Stimulated activated CD8-positive, alpha-beta memory T cell treated with anti-CD3 and anti-CD28 coated beads, Interleukin-4, amount 100 ng/mL, for 1 hour (primary cell): ENCODE measurements around the gene TM9SF4.

Experiments used
- DNase-seq, 2 donors: peaks; one replicate each; pipeline ENCODE4 v3.0.0-alpha.2; 2020; ENCODE audit warnings: low read depth in 2 of 2, low spot score in 1 of 2

Gene TM9SF4, protein sequence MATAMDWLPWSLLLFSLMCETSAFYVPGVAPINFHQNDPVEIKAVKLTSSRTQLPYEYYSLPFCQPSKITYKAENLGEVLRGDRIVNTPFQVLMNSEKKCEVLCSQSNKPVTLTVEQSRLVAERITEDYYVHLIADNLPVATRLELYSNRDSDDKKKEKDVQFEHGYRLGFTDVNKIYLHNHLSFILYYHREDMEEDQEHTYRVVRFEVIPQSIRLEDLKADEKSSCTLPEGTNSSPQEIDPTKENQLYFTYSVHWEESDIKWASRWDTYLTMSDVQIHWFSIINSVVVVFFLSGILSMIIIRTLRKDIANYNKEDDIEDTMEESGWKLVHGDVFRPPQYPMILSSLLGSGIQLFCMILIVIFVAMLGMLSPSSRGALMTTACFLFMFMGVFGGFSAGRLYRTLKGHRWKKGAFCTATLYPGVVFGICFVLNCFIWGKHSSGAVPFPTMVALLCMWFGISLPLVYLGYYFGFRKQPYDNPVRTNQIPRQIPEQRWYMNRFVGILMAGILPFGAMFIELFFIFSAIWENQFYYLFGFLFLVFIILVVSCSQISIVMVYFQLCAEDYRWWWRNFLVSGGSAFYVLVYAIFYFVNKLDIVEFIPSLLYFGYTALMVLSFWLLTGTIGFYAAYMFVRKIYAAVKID

GRCh38 chr20:32109392-32110172 is at the start of gene TM9SF4:
TM9SF4 (plus strand) TSS chr20:32109714; CDS start chr20:32109741, 27 bp downstream.
- DNase-seq: peak; percentile 75 to 79

GRCh38 chr20:32062776-32063170 is 46.7 kb upstream of the TM9SF4 start:
- DNase-seq: no peak

DNA sequence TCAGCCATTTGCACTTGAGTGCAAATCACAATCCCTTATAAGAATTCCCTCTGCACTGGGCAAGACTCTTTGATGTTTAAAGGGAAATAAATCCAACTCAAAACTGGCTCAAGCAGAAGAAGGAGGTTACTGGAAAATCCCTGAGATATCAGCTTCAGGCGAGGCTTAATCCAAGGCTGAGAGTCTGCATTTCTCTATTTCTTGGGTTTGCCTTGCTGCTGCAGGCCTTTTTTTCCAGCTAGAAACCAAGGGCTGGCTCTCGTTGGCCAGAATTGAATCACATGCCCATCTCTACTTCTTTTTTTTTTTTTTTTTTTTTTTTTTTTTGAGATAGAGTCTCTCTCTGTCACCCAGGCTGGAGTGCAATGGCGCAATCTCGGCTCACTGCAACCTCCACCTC is 45.8 kb upstream of the TM9SF4 start:
- DNase-seq: no peak

- no peak for DNase-seq
Observed at GRCh38 chr20:32064667-32065066, 44.8 kb upstream of the TM9SF4 start.

DNA sequence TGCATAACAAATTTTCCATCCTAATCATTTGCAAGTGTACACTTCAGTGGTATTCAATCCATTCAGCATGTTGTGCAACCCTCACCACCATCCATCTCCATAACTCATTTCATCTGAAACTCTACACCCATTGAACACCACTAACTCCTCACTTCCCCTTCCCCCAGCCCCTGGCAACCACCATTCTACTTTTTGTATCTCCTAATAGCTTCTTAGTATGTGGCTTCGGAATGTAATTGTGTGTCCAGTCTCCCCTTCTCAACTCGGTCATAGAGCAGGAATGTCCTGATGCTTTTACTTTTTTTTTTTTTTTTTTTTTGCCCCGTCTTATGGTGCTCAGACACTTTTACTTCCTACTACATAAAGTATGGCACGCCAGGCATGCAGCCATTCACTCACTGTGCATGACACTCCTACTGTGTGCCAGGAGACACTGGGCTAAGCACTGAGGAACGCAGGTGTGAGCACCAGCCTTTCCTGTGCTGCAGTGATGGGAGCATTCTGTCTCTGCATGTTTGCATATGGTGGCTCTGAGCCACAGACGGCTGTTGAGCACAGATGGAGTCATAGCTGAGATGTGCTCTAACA is 42.2 kb upstream of the TM9SF4 start:
- no peak for DNase-seq

GRCh38 chr20:32068174-32068573 is 41.3 kb upstream of the TM9SF4 start:
- no peak for DNase-seq

DNA sequence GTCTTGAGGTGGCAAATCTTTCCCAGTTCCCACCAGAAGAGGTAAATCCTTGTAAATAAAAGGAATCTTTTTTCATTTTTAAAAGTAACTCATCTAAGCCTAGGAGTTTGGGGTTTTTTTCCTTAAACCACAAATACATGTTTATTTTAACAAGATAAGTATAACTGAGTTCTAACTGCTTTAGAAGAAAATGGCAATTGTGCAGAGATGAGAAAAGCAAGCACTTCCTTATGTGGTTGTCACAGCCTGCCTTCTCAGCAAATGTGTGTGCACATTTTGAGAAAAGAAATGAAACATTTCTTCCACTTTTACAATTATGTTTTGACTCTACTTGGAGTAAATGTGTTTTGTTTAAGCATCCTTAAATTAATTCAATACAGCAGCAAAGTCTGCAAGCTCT is 39.8 kb upstream of the TM9SF4 start:
- no peak for DNase-seq

- no peak for DNase-seq
Observed at GRCh38 chr20:32070282-32070681, 39.2 kb upstream of the TM9SF4 start.

- DNase-seq: no peak
Observed at GRCh38 chr20:32070690-32071213, 38.8 kb upstream of the TM9SF4 start.

DNA sequence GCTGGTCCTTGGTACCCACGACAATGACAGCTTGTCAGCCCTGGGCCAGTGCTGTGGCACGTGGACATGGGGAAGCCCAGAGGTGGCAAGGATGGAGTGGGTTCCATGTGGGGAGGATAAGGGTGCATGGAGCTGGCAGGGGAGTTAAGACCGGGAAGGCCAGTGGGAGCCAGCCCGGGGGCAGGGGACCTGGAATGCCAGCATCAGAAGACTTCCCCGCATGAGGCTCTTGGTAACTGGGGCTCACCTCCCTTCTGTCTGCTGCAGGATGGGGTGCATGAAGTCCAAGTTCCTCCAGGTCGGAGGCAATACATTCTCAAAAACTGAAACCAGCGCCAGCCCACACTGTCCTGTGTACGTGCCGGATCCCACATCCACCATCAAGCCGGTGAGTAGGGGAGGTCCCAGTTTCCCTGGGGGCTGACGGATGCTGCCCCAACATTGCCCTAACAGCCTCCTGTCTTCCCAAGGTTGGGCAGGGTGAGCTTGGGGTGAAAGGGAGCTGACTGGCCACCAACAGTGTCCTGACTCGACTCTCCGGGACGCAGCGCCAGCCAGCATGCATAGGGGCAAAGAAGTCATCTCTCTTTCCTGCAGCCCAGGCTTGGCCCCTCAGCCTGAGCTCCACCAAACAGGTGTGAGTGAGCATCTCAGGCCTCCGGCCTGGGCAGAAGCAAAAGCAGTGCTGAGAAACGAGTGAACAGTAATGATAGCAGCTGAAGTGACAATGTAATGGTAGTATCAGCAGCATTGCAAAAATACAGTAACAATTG is 37.9 kb upstream of the TM9SF4 start:
- no peak for DNase-seq

- no peak for DNase-seq
Observed at GRCh38 chr20:32072168-32072750, 37.3 kb upstream of the TM9SF4 start.

- DNase-seq: no peak
Observed at GRCh38 chr20:32075534-32075933, 34.0 kb upstream of the TM9SF4 start.

DNA sequence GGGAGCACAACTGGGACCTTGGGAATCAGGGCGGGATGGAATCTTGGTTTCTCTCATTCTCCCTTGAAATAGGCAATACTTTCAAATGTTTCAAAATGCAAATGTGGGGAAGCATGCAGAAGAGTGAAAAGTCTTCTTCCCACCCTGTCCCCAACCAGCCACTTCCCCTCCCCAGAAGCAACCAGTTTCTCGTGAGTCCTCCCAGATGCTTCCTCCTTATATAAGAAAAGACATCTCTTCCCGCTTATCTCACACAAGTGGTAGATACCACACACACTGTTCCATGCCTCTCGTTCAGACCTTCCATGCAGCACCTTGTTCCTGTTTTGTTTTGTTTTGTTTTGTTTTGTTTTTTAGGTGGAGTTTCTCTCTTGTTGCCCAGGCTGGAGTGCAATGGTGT is 32.3 kb upstream of the TM9SF4 start:
- no peak for DNase-seq

DNA sequence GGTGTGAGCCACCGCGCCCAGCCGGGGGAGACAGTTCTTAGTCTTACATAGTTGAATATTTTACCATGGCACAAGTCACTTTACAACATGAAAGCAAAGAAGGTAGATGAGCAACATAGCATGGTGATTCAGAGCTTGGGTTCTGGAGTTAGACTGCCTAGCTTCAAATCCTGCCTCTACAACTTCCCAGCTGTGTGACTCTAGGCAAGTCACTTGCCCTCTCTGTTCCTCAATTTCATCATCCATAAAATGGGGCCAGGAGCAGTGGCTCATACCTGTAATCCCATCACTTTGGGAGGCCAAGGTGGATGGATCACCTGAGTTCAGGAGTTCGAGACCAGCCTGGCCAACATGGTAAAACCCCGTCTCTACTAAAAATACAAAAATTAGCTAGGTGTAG is 31.2 kb upstream of the TM9SF4 start:
- no peak for DNase-seq

- DNase-seq: no peak
Observed at GRCh38 chr20:32078791-32079190, 30.7 kb upstream of the TM9SF4 start.

DNA sequence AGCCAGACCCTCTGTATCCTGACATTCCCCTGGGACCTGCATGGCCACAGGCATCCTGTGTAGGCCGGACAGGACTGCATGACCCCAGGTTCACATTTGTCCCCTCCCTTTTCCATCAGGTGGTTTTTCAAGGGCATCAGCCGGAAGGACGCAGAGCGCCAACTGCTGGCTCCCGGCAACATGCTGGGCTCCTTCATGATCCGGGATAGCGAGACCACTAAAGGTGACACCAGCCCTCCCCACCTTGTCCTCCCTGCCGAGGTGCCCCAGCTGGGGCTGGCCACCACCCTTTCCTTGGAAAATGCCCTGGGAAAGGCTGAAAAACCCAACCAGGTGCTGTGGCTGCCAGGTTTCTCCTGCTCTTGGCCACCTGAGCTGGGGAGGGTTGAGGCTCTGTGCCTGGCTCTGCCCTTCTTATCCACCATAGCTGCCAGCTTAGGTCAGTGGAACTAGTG is 29.8 kb upstream of the TM9SF4 start:
- no peak for DNase-seq

GRCh38 chr20:32080783-32081182 is 28.7 kb upstream of the TM9SF4 start:
- no peak for DNase-seq

- DNase-seq: no peak
Observed at GRCh38 chr20:32083469-32083868, 26.0 kb upstream of the TM9SF4 start.

DNA sequence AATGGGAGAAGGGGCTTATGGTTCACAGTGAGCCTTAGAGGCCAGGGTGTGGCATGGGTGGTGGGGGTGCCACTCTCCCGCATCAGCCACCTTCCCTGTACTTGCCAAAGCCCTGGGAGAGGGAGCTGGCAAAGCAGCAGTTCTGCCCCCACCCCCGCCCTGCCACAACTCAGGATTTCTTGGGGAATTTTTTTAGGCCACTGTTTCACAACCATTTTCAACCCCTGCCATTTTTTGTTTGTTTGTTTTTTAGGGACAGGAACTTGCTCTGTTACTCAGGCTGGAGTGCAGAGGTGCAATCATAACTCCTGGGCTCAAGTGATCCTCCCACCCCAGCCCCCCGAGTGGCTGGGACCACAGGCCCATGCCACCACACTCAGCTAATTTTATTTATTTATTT is 22.4 kb upstream of the TM9SF4 start:
- no peak for DNase-seq

GRCh38 chr20:32088759-32089158 is 20.8 kb upstream of the TM9SF4 start:
- DNase-seq: no peak
